NT2/D1 (cell line): ENCODE results near the gene BRICD5.

ENCODE experiments used
- DNase-seq: peaks from one replicate; pipeline ENCODE4 v3.0.0-alpha.2; 2011; ENCODE audit warnings: low read depth, low spot score
- H3K27me3 ChIP-seq: 2 replicates; pipeline ENCODE4 v1.6.0; 2011; ENCODE audit warnings: mild to moderate bottlenecking; ENCODE audit not compliant: insufficient read length, insufficient read depth
- H3K36me3 ChIP-seq: 2 replicates; pipeline ENCODE4 v1.6.1; 2011; ENCODE audit warnings: mild to moderate bottlenecking, low read length, mixed read lengths; ENCODE audit not compliant: insufficient read depth, insufficient read length
- H3K4me1 ChIP-seq: 2 replicates; pipeline ENCODE4 v1.5.1; 2011; ENCODE audit not compliant: insufficient read depth, insufficient read length
- H3K4me3 ChIP-seq: 2 replicates; pipeline ENCODE4 v1.5.1; 2011; ENCODE audit warnings: low read depth; ENCODE audit not compliant: insufficient read length
- H3K9ac ChIP-seq: 2 replicates; pipeline ENCODE4 v1.6.0; 2011; ENCODE audit warnings: low read depth; ENCODE audit not compliant: insufficient read length
- H3K9me3 ChIP-seq: 2 replicates; pipeline ENCODE4 v1.5.1; 2011; ENCODE audit warnings: mild to moderate bottlenecking, low read length; ENCODE audit not compliant: insufficient read depth
- SUZ12 ChIP-seq: IDR thresholded peaks from 2 replicates; pipeline ENCODE4 v1.6.1; 2011; ENCODE audit not compliant: insufficient read length, insufficient read depth; ENCODE audit errors: extremely low read depth
- YY1 ChIP-seq: IDR thresholded peaks from 2 replicates; pipeline ENCODE4 v1.6.1; 2011; ENCODE audit not compliant: insufficient read length, insufficient read depth
- ZNF274 ChIP-seq: IDR thresholded peaks from 2 replicates; pipeline ENCODE4 v1.6.1; 2011; ENCODE audit warnings: mild to moderate bottlenecking, low read depth, low read length

The BRICD5 gene

DNA sequence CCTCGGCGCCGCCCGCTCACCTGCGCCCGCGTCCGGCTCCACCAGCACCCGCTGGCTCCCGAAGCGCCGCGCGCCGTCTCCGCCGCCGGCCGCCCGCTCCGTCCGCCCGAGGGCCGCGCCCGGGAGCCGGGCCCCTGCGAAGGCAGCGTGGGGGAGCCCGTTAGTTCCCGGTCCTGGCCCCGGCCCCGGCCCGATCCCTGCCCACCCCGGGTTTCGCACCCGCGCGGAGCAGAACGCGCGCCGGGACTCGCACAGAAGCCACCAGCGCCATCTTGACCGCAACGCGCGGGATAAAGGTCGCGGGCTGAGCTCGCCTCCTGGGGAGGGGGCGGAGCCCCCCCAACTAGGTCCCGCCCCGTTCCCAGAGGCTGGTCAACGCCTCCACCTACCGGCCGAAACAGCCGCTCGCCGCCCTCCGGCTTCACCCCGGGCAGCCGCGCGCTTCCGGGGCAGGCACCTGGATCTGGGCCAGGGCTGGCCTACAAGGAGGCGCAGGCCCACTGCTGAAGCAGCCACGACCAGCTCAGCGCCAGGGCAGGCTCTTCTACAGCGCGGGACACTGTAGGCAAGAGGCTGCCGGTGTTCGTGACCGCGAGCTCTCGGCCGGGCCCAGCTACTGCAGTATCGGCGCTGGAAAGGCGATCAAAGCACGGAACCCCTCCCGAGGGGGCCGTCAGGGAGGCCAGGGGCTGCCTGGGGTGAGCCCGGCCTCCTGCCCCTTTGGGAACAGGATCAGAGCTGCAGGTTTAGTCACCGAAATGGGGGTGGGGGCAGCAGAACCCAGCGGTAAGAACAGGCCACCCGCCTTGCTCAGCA is 40.8 kb upstream of the BRICD5 start, which contains the start of gene ECI1:
Gene ECI1 (minus strand): TSS at position 292 of the 816 bp plus-strand sequence. CDS start 21 bp downstream, at position 271.
- Histone ChIP-seq H3K36me3 (peaks cover 67% of the 10 kb centered on the region), H3K4me3 (peak within 1 kb of the TSS; percentile 89)

DNA sequence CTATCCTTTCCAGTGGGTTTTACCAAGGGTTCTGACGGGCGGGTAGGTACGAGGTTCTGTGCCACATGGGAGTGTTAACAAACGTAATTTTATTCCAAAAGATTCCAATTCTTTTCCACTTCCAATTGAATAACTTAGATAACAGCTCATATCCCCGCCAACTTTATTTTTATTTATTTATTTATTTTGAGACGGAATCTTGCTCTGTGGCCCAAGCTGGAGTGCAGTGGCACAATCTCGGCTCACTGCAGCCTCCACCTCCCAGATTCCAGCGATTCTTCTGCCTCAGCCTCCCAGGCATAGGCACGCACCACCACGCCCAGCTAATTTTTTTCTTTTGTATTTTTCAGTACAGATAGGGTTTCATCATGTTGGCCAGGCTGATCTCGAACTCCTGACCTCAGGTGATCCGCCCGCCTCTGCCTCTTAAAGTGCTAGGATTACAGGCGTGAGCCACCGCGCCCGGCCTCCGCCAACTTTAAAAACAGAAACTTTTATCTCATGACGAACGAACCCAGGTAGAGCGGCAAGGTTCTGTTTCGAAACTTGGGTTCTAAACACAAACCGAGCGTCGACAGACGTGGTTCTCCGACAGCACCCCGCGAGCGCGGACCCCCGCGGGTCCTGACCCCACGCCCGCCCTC is 40.1 kb upstream of the BRICD5 start:
- no peak for DNase-seq
- Histone ChIP-seq H3K27me3 (no peaks in the 10 kb centered on the region), H3K9me3 (no peaks in the 10 kb centered on the region), H3K4me1 (no peaks in the 10 kb centered on the region), H3K9ac (peak overlapping the region; percentile 96), H3K36me3 (peaks cover 67% of the 10 kb centered on the region), H3K4me3 (peak overlapping the region; percentile 89)
- TF ChIP-seq SUZ12: no peak
- no peak for TF ChIP-seq YY1
- no peak for TF ChIP-seq ZNF274

More for the DNA sequence above, 40.8 kb upstream of the BRICD5 start, which contains the start of gene ECI1:
- Histone ChIP-seq H3K9ac (peak within 1 kb of the TSS; percentile 96), H3K4me1 (no peaks in the 10 kb centered on the region), H3K27me3 (no peaks in the 10 kb centered on the region), H3K9me3 (no peaks in the 10 kb centered on the region)
- TF ChIP-seq YY1 (peak; percentile 72), ZNF274 (no peak), SUZ12 (no peak)
- DNase-seq: peak; percentile 88

DNA sequence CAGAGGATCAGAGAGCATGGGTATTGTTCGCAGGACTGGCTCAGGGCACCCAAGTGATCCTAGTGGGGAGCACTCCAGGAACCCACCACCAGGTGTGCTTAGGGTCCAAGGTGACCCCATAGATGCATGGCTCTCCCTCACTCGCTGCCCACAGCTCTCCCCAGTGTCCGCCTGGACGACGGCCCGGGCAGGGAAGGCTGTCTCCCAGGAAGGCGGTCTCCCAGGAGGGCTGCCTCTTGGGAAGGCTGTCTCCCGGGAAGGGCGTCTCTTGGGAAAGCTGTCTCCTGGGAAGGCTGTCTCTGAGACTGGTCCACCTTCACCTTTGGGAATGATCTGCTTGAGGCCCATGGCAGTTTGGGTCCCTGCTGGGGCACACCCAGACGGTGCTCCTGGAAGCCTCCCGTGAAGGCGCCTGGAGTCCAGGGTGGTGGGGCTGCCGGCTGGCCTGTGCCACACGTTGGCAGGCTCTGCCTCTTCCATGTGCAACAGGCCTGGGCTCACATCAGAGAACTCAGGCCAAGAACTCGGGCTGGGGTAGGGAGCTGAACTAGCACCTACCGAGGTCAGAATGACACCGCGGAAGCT is 35.7 kb upstream of the BRICD5 start:
- peaks cover 3% of the 10 kb centered on the region for H3K4me1 ChIP-seq
- no peak overlapping the region for H3K4me3 ChIP-seq
- DNase-seq: no peak
- no peak overlapping the region for H3K9ac ChIP-seq
- peaks cover 67% of the 10 kb centered on the region for H3K36me3 ChIP-seq
- H3K9me3 ChIP-seq: no peaks in the 10 kb centered on the region
- TF ChIP-seq YY1 (no peak), SUZ12 (no peak), ZNF274 (no peak)
- H3K27me3 ChIP-seq: no peaks in the 10 kb centered on the region

DNA sequence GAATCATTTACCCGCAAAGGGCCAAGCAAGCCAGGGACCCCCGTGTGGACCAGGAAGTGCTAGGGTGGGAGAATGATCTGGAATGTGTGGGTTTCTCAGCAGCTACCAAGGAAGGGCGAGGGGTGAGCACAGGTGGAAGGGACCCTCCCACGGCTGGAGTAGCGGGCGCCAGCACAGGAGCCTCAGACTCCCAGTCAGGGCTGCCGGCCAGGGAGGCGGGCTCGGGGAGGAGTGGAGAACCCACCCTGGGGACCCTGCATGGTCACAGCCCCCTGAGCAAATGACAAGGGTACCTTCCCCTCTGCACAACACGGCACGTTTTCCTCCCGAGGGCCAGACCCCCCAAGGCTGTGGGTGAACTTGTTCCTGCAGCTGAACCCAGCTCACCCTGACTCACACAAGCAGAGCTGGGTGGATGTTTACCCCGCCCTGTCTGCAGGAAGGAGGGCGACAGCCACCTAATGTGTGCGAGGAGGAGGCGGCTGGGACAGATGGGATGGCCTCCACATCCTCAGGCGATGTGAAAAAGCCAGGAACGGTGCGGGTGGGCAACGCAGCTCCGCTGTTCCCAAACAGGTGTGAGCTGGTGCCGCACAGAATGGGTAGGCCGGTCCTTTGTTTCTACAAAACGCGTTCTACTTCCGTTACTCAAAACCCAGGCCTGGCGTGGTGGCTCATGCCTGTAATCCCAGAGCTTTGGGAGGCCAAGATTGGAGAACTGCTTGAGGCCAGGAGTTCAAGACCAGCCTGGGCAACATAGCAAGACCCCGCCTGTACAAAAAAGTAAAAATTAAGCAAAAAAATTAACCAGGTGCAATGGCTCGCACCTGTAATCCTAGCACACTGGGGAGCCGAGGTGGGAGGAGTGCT is 34.5 kb upstream of the BRICD5 start:
- DNase-seq: no peak
- TF ChIP-seq SUZ12 (no peak), ZNF274 (no peak), YY1 (no peak)
- Histone ChIP-seq H3K4me1 (peaks cover 3% of the 10 kb centered on the region), H3K36me3 (peaks cover 73% of the 10 kb centered on the region), H3K9ac (no peak overlapping the region), H3K4me3 (no peak overlapping the region), H3K9me3 (no peaks in the 10 kb centered on the region), H3K27me3 (no peaks in the 10 kb centered on the region)

GRCh38 chr16:2244301-2244700 is 33.6 kb upstream of the BRICD5 start:
- no peak overlapping the region for H3K9ac ChIP-seq
- H3K4me1 ChIP-seq: peaks cover 3% of the 10 kb centered on the region
- H3K4me3 ChIP-seq: no peak overlapping the region
- TF ChIP-seq SUZ12 (no peak), ZNF274 (no peak), YY1 (no peak)
- peaks cover 78% of the 10 kb centered on the region for H3K36me3 ChIP-seq
- no peaks in the 10 kb centered on the region for H3K9me3 ChIP-seq
- H3K27me3 ChIP-seq: no peaks in the 10 kb centered on the region
- no peak for DNase-seq

DNA sequence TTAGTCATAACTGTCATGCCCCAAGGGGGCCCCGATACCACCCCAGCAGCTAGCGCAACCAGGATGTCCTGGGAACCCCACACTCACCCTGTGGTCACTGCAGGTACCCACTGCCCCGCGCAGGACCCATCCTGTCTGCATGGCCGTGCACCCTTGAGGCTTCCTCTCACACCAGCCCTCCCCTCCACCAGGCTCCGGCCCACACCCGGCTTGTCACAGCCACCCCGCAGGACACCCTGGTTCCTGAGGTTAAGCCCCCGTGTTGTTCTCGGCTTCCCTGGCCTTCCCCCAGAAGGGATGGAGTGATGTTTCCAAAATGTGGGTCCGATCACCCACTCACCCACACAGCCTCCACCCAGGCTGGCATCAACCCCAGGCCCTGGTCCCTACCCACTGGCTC is 33.1 kb upstream of the BRICD5 start:
- peaks cover 78% of the 10 kb centered on the region for H3K36me3 ChIP-seq
- TF ChIP-seq YY1: no peak
- TF ChIP-seq ZNF274: no peak
- TF ChIP-seq SUZ12: no peak
- no peak for DNase-seq

More for the DNA sequence above, 33.1 kb upstream of the BRICD5 start:
- Histone ChIP-seq H3K9me3 (no peaks in the 10 kb centered on the region), H3K9ac (no peak overlapping the region), H3K27me3 (no peaks in the 10 kb centered on the region), H3K4me3 (no peak overlapping the region), H3K4me1 (peaks cover 3% of the 10 kb centered on the region)
